Calu3 (cell line): Measurements from ENCODE around the gene CACHD1. TPM values are rescaled to one million over a fixed set of nuclear protein-coding genes. Genes with fewer than 3 reads are reported as not detected.

Experiments
- BruUV-seq: library from RNA; stranded (reverse); fragments of 400-500 nt; replicated peaks from 2 replicates; lab custom pipeline; 2021; lab: Mats Ljungman, UMichigan
- CTCF ChIA-PET: fragments of 300-600 bp; sonication (Branson Sonifier 250); formaldehyde crosslinking; loops from one replicate; lab custom pipeline; 2022; ENCODE audit warnings: antibody characterized with exemption; lab: Charles Lee
- DNase-seq: peaks from one replicate; pipeline ENCODE4 v3.0.0; 2022
- H3K27ac Mint-ChIP-seq: one replicate; pipeline ENCODE4 v1.8.0; 2022; ENCODE audit warnings: mixed read lengths; ENCODE audit not compliant: unreplicated experiment
- H3K27me3 Mint-ChIP-seq: one replicate; pipeline ENCODE4 v1.8.0; 2022; ENCODE audit warnings: mixed read lengths; ENCODE audit not compliant: unreplicated experiment
- H3K36me3 Mint-ChIP-seq: one replicate; pipeline ENCODE4 v1.8.0; 2022; ENCODE audit warnings: mild to moderate bottlenecking, moderate library complexity, mixed read lengths; ENCODE audit not compliant: insufficient read depth, unreplicated experiment
- H3K4me1 Mint-ChIP-seq: one replicate; pipeline ENCODE4 v1.8.0; 2022; ENCODE audit warnings: mild to moderate bottlenecking, low read depth, mixed read lengths; ENCODE audit not compliant: unreplicated experiment
- H3K4me3 Mint-ChIP-seq: one replicate; pipeline ENCODE4 v1.8.0; 2022; ENCODE audit warnings: mild to moderate bottlenecking, low read depth, moderate library complexity, mixed read lengths; ENCODE audit not compliant: unreplicated experiment
- H3K9me3 Mint-ChIP-seq: one replicate; pipeline ENCODE4 v1.8.0; 2022; ENCODE audit warnings: low read depth, mixed read lengths; ENCODE audit not compliant: unreplicated experiment
- CTCF ChIP-seq: fragments of 200-600 bp; IDR thresholded peaks from one replicate; pipeline ENCODE4 v1.8.0; 2022; ENCODE audit warnings: antibody characterized with exemption; ENCODE audit not compliant: unreplicated experiment
- intact Hi-C: fragments of 100-400 bp; cut with micrococcal nuclease; formaldehyde crosslinking; loops from one replicate; pipeline ENCODE4 v1.10.0; 2022; ENCODE audit not compliant: unreplicated experiment
- total RNA-seq: library from RNA; stranded (reverse); gene quantifications from 2 replicates; pipeline ENCODE4 v1.2.3, GENCODE V29; 2022

Gene CACHD1
- total RNA-seq, 1 experiment from 2014 or later = 3.5 TPM

DNA sequence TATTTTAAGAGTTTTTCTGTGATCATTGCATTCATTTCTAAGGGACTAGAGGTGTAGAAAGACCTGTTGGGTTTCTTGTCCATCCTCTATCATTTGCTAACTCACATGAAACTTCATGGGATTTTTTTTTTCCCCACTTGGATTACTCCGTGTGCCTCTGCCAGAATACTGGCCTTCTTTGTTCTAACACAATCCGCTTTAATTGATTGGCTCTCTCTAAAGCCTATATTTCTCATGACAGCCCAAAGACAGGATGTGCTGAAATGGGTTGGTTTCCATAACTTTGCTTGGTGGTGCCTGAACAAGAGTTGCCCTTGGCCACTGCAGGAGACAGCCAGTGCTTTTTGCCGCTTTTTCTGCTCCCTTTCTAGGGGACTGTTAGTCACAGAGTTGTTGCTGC is 12.2 kb downstream of the CACHD1 start:
- no peak for DNase-seq
- BruUV-seq = no TSS peak
- no peaks in the 10 kb centered on the region for H3K27me3 Mint-ChIP-seq
- no peak overlapping the region for H3K4me3 Mint-ChIP-seq
- H3K36me3 Mint-ChIP-seq = no peaks in the 10 kb centered on the region
- H3K4me1 Mint-ChIP-seq = peaks cover 2% of the 10 kb centered on the region
- CTCF ChIA-PET = no interaction called here
- intact Hi-C loops = no loop called here
- no peaks in the 10 kb centered on the region for H3K9me3 Mint-ChIP-seq
- TF ChIP-seq CTCF = no peak
- H3K27ac Mint-ChIP-seq = no peak overlapping the region

GRCh38 chr1:64482720-64483119 is 12.8 kb downstream of the CACHD1 start:
- H3K27me3 Mint-ChIP-seq = no peaks in the 10 kb centered on the region
- CTCF ChIA-PET = no interaction called here
- H3K27ac Mint-ChIP-seq = no peak overlapping the region
- H3K4me1 Mint-ChIP-seq = no peaks in the 10 kb centered on the region
- BruUV-seq = no TSS peak
- intact Hi-C loops = no loop called here
- H3K4me3 Mint-ChIP-seq = no peak overlapping the region
- no peak for DNase-seq
- no peaks in the 10 kb centered on the region for H3K36me3 Mint-ChIP-seq
- TF ChIP-seq CTCF = no peak
- no peaks in the 10 kb centered on the region for H3K9me3 Mint-ChIP-seq

DNA sequence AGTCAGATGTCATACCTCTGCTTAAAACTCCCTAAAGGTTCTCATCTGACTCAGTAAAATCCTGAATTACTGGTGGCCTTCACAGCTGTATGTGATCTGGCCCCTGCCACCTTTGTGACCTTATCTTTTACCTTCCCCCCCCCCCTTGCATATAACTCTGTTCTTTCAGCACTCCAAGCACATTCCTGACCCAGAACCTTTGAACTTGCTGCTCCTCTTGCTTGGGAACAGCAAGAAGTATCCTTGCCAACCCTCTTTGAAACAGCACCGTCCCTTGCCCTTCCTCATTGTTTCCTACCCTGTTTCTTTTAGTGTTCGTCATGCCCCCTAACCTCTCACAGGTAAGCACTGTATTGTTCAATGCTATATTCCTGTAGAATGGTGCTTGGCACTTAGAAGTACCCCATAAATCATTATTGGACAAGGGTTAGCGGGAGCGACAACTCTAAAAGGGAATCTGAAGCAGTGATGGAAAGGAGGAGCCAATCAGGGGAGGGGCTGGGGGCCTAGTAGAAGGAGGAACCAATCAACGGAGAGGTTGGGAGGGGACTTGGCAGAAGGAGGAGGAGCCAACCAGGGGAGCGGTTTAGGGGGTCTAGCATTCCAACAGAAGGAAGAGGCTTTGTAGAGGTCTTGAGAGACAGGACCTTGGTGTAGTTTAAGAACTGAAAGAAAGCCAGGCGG is 13.9 kb downstream of the CACHD1 start:
- no peak for DNase-seq
- Mint-ChIP-seq H3K27me3 (no peaks in the 10 kb centered on the region), H3K27ac (no peak overlapping the region), H3K36me3 (no peaks in the 10 kb centered on the region), H3K9me3 (no peaks in the 10 kb centered on the region), H3K4me1 (no peaks in the 10 kb centered on the region), H3K4me3 (no peak overlapping the region)
- no peak for TF ChIP-seq CTCF
- intact Hi-C loops = no loop called here
- CTCF ChIA-PET = no interaction called here
- no TSS peak for BruUV-seq

DNA sequence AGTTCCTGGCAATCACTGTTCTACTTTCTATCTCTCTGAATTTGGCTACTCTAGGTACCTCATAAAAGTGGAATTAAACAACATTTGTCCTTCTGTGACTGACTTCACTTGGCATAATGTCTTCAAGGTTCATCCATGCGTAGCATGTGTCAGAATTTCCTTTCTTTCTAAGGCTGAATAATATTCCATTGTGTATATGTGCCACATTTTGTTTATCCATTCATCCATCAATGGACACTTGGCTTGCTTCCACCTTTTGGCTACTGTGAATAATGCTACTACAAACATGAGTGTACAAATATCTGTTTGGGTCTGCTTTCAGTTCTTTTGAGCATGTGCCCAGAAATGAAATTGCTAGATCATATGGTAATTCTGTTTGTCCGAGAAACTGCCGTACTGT is 14.7 kb downstream of the CACHD1 start:
- no TSS peak for BruUV-seq
- H3K27ac Mint-ChIP-seq = no peak overlapping the region
- H3K27me3 Mint-ChIP-seq = no peaks in the 10 kb centered on the region
- TF ChIP-seq CTCF = no peak
- intact Hi-C loops = loop anchor here (5.0 kb wide), 1 partner anchor 217 kb away; no protein-coding TSS in a partner anchor
- H3K9me3 Mint-ChIP-seq = no peaks in the 10 kb centered on the region
- CTCF ChIA-PET = no interaction called here
- no peaks in the 10 kb centered on the region for H3K36me3 Mint-ChIP-seq
- no peak overlapping the region for H3K4me3 Mint-ChIP-seq
- no peak for DNase-seq
- H3K4me1 Mint-ChIP-seq = no peaks in the 10 kb centered on the region
